LNCaP clone FGC (cell line): ENCODE results near the gene NID2.

Experiments used
- DNase-seq: peaks from one replicate; pipeline ENCODE4 v3.0.0-alpha.2; 2011; ENCODE audit warnings: low read depth
- H3K4me3 ChIP-seq: 2 replicates; pipeline ENCODE4 v1.5.1; 2011; ENCODE audit warnings: mild to moderate bottlenecking, low read depth, low read length, control low read depth
- TF ChIP-seq, protein P1 (sequence below): IDR thresholded peaks from 2 replicates; pipeline ENCODE4 v1.5.1; 2012; ENCODE audit warnings: mild to moderate bottlenecking; ENCODE audit not compliant: control insufficient read depth, insufficient read depth; ENCODE audit errors: extremely low read depth

NID2 gene

DNA sequence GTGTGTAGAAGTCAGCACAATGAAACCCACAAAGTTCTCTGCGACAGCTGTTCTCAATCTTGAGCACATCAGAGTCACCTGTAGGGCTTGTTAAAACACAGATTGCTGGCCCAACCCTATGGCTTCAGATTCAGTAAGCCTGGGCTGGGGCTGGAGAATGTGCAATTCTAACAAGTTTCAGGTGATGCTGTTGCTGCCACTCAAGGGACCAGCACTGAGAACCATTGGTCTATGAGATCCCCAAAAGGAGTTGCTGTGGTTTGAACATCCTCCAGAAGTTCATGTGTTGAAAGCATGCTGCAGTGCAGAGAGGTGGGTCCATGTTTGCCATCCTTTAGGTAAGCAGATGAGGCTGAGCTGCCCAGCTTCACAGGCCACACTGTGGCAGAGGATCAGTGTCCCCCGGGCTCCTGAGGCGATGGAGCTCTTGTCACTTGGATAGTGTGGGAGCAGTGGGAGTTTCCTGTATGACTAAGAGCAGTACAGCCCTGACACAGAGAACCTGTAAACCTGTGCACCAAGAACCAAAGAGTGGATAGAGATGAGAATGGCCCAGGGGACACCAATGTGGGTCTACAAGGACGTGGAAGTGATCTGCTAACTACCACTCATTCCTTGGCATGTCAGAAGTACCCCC, 87.5 kb downstream of the NID2 start:
- DNase-seq, result no peak

DNA sequence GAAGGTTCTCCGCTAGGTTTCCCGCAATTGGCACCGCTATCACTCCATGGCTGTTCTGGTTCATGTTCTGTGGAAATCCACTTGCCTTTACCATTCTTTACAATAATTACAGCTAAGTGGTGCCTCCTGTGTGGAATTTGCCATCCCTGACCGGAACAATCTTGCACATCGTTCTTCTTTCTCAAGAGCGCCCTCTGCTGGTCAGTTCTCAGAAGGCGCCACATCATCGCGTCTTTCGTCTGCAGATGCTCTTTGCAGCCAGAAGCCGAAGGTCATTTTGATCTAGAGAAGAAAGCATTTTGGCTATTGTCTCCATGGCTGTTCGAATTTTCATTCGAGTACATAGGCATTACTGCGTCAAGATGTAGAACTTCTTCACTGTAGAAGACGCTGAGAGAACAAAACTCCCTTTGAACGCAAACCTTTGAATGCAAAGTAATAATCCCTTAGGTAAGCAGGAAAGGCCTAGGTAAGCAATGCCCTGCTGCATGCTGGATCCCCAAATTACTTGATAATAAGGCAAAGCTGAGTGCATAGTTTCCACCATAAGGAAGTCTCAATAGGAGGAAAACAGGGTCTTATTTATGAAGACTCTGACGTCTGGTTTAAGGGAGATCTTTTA, 89.7 kb downstream of the NID2 start:
- H3K4me3 ChIP-seq, result no peak overlapping the region
- peak; percentile 41 for DNase-seq
- TF ChIP-seq, protein P1, sequence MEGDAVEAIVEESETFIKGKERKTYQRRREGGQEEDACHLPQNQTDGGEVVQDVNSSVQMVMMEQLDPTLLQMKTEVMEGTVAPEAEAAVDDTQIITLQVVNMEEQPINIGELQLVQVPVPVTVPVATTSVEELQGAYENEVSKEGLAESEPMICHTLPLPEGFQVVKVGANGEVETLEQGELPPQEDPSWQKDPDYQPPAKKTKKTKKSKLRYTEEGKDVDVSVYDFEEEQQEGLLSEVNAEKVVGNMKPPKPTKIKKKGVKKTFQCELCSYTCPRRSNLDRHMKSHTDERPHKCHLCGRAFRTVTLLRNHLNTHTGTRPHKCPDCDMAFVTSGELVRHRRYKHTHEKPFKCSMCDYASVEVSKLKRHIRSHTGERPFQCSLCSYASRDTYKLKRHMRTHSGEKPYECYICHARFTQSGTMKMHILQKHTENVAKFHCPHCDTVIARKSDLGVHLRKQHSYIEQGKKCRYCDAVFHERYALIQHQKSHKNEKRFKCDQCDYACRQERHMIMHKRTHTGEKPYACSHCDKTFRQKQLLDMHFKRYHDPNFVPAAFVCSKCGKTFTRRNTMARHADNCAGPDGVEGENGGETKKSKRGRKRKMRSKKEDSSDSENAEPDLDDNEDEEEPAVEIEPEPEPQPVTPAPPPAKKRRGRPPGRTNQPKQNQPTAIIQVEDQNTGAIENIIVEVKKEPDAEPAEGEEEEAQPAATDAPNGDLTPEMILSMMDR, result peak; percentile 91

More for the DNA sequence above, 87.5 kb downstream of the NID2 start:
- TF ChIP-seq, protein P1, result no peak
- no peak overlapping the region for H3K4me3 ChIP-seq

DNA sequence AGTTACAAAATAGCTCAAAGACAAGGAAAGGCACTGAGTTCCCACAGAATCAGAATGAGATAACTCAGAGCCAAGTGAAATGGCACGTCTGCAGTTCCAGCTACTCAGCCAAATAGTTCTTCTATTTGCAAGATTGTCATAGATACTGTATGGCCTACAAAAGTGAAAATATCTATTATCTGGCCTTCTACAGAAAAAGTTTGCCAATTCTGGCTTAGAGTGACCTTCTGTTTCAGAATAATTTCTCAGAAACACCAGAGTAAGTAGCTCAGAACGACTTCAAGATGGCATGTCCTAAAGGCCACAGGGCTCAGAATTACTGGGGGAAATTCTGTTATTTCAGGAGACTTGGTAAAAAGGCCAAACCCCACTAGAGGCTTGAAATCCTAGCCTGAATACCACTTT, 90.2 kb downstream of the NID2 start:
- DNase-seq, result no peak
- no peak overlapping the region for H3K4me3 ChIP-seq
- TF ChIP-seq, protein P1, result no peak

DNA sequence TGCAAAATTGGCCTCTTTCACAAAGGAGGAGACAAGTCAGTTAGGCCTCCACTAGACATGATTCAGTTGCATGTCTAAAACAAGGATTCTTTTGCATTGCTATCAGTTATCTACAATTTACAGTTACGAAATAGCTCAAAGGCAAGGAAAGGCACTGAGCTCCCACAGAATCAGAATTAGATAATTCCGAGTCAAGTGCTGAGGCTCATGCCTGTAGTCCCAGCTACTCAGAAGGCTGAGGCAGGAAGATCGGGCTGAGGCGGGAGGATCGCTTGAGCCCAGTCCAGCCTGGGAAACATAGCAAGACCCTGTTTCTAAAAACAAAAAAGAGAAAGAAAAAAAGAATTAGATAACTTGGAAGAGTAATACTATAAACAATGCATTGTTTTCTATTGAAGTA, 91.8 kb downstream of the NID2 start:
- DNase-seq, result no peak
- TF ChIP-seq, protein P1, result no peak

DNA sequence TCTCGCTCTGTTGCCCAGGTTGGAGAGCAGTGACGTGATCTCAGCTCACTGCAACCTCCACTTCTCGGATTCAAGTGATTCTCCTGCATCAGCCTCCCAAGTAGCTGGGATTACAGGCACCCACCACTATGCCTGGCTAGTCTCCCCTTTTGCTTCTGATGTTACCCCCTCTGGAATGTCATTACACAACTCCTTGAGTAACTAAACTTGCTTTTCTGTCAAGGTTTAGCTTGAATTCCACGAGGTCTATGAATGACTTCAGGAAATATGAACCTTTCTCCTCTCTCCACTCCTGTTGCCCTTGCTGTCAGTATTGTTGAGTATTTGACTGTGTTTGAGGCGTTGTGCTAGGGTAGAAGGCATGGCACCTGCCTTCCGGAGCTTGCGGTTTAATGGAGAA, 96.3 kb downstream of the NID2 start:
- H3K4me3 ChIP-seq, result no peak overlapping the region
- no peak for DNase-seq
- TF ChIP-seq, protein P1, result no peak

More for the DNA sequence above, 91.8 kb downstream of the NID2 start:
- no peak overlapping the region for H3K4me3 ChIP-seq

DNA sequence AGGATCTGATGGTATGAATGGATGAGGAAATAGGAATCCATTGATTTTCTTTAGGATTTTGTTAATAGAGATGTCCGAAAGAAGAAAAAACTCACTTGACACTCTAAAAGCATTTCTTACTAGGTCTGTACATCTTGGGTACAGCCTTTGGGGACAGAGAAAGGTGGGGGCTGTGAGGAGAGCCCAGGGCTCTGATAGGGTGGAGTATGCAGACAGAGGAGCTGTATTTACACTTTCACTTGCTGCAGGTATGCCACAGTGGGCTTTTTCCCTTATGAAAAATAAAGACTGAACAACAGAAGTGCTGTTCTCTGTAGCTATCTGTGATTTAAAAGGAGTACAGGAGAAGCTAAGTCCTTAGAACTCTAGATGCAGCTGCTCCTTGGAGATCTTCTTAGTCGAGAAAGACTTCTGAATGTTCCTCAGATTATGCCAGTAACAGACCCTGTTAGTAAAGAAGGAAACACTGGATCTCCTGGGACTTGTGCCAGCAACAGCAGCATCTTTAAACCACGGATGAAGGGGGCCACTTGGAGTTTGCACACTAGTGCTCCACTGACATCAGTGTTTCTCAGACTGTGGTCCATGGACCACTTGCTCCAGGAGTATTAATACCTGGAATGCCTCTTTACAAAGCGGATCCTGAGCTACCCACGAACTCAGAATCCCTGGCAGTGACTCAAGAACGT, 98.9 kb downstream of the NID2 start:
- DNase-seq, result no peak
- H3K4me3 ChIP-seq, result no peak overlapping the region
- TF ChIP-seq, protein P1, result no peak
